PC-9 (cell line): ENCODE results near the gene MLH1. TPM values are rescaled to one million over a fixed set of nuclear protein-coding genes. Genes with fewer than 3 reads are reported as not detected.

Experiments
- BruUV-seq: library from RNA; stranded (reverse); fragments of 400-500 nt; replicated peaks from 2 replicates; lab custom pipeline; 2021; lab: Mats Ljungman, UMichigan
- CTCF ChIA-PET: fragments of 300-600 bp; sonication (Branson Sonifier 250); formaldehyde crosslinking; loops from one replicate; lab custom pipeline; 2022; ENCODE audit warnings: antibody characterized with exemption; lab: Charles Lee
- POLR2A ChIA-PET: fragments of 300-600 bp; sonication (Branson Sonifier 250); formaldehyde crosslinking; loops from one replicate; lab custom pipeline; 2022; ENCODE audit warnings: antibody characterized with exemption; ENCODE audit not compliant: unreplicated experiment; lab: Charles Lee
- DNase-seq, 2 experiments: peaks; one replicate each; pipeline versions ENCODE4 v3.0.0 to v3.0.0-alpha.2; 2015 to 2022; ENCODE audit warnings: mixed read lengths in 1 of 2
- H2AFZ ChIP-seq: fragments of 200-600 bp; sonication (generic); 2 replicates; pipeline ENCODE4 v1.8.1; 2017; ENCODE audit warnings: antibody characterized with exemption
- H3F3A ChIP-seq: fragments of 200-600 bp; sonication (generic); 2 replicates; pipeline ENCODE4 v1.8.1; 2017; ENCODE audit warnings: antibody characterized with exemption, mild to moderate bottlenecking, low read depth; ENCODE audit not compliant: insufficient read depth
- H3K27ac ChIP-seq: fragments of 200-600 bp; sonication (generic); 2 replicates; pipeline ENCODE4 v1.6.1; 2016; ENCODE audit warnings: mixed run types
- H3K27me3 ChIP-seq: fragments of 200-600 bp; sonication (generic); 2 replicates; pipeline ENCODE4 v1.6.1; 2016; ENCODE audit warnings: low read depth, mixed run types; ENCODE audit not compliant: insufficient read depth
- H3K36me3 ChIP-seq: fragments of 200-600 bp; sonication (generic); 2 replicates; pipeline ENCODE4 v1.6.1; 2016; ENCODE audit warnings: low read depth, mixed run types
- H3K4me1 ChIP-seq: fragments of 200-600 bp; sonication (generic); replicated peaks from 2 replicates; pipeline ENCODE4 v1.6.1; 2016; ENCODE audit warnings: mixed run types; ENCODE audit not compliant: insufficient read depth
- H3K4me2 ChIP-seq: fragments of 200-600 bp; sonication (generic); 2 replicates; pipeline ENCODE4 v1.6.1; 2017; ENCODE audit warnings: mixed run types
- H3K4me3 ChIP-seq: fragments of 200-600 bp; sonication (generic); 2 replicates; pipeline ENCODE4 v1.6.1; 2016; ENCODE audit warnings: mixed run types
- H3K79me2 ChIP-seq: fragments of 200-600 bp; sonication (generic); 2 replicates; pipeline ENCODE4 v1.6.1; 2017; ENCODE audit warnings: low read depth, mixed run types
- H3K9me2 ChIP-seq: fragments of 200-600 bp; sonication (generic); 2 replicates; pipeline ENCODE4 v1.8.1; 2017; ENCODE audit warnings: mild to moderate bottlenecking; ENCODE audit not compliant: insufficient read depth
- H3K9me3 ChIP-seq: fragments of 200-600 bp; sonication (generic); 2 replicates; pipeline ENCODE4 v1.8.1; 2016; ENCODE audit warnings: low read depth; ENCODE audit not compliant: insufficient read depth
- H4K20me1 ChIP-seq: fragments of 200-600 bp; sonication (generic); 2 replicates; pipeline ENCODE4 v1.8.1; 2017; ENCODE audit not compliant: insufficient read depth
- EZH2 ChIP-seq: fragments of 200-600 bp; sonication (generic); IDR thresholded peaks from 2 replicates; pipeline ENCODE4 v1.8.0; 2017; ENCODE audit warnings: antibody characterized with exemption, low read depth
- intact Hi-C: fragments of 100-400 bp; cut with micrococcal nuclease; formaldehyde crosslinking; loops from one replicate; pipeline ENCODE4 v1.10.0; 2022; ENCODE audit not compliant: unreplicated experiment
- total RNA-seq: library from RNA; stranded (reverse); gene quantifications from 2 replicates; pipeline ENCODE4 v1.2.3, GENCODE V29; 2021
- TF ChIP-seq, protein P1 (sequence below): fragments of 200-600 bp; sonication (generic); conservative IDR thresholded peaks from 2 replicates; pipeline ENCODE4 v1.6.1; 2017; ENCODE audit warnings: mixed run types, antibody characterized with exemption, mild to moderate bottlenecking, moderate library complexity

The MLH1 gene
- total RNA-seq, 1 experiment from 2014 or later = 30.9 TPM

DNA sequence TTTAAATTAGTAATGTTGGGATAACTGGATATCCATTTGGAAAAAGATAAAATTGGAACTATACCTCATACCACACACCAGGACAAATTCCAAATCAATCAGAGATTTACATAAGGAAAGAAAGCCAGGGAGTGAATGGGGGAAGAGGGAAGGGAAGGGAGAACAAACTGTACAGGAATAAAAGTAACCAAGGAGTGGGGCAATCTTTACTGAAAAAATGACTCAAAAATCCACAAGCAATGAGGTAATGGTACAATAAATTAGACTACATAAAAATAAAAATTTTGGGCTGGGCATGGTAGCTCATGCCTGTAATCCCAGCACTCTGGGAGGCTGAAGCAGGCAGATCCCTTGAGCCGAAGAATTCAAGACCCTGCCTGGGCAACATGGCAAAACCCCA is 82.6 kb downstream of the MLH1 start:
- Histone ChIP-seq H4K20me1 (no peaks in the 10 kb centered on the region), H3K9me2 (no peaks in the 10 kb centered on the region), H3K4me3 (no peak overlapping the region), H3K4me1 (no peaks in the 10 kb centered on the region), H3F3A (no peaks in the 10 kb centered on the region), H3K79me2 (no peaks in the 10 kb centered on the region), H3K4me2 (no peak overlapping the region), H3K27me3 (no peaks in the 10 kb centered on the region), H3K27ac (no peak overlapping the region), H3K9me3 (no peaks in the 10 kb centered on the region), H2AFZ (no peak overlapping the region), H3K36me3 (no peaks in the 10 kb centered on the region)
- no TSS peak for BruUV-seq
- TF ChIP-seq EZH2 = no peak
- TF ChIP-seq, protein P1, sequence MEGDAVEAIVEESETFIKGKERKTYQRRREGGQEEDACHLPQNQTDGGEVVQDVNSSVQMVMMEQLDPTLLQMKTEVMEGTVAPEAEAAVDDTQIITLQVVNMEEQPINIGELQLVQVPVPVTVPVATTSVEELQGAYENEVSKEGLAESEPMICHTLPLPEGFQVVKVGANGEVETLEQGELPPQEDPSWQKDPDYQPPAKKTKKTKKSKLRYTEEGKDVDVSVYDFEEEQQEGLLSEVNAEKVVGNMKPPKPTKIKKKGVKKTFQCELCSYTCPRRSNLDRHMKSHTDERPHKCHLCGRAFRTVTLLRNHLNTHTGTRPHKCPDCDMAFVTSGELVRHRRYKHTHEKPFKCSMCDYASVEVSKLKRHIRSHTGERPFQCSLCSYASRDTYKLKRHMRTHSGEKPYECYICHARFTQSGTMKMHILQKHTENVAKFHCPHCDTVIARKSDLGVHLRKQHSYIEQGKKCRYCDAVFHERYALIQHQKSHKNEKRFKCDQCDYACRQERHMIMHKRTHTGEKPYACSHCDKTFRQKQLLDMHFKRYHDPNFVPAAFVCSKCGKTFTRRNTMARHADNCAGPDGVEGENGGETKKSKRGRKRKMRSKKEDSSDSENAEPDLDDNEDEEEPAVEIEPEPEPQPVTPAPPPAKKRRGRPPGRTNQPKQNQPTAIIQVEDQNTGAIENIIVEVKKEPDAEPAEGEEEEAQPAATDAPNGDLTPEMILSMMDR = no peak
- DNase-seq = no peak
- POLR2A ChIA-PET = no interaction called here
- CTCF ChIA-PET = no interaction called here
- intact Hi-C loops = no loop called here

DNA sequence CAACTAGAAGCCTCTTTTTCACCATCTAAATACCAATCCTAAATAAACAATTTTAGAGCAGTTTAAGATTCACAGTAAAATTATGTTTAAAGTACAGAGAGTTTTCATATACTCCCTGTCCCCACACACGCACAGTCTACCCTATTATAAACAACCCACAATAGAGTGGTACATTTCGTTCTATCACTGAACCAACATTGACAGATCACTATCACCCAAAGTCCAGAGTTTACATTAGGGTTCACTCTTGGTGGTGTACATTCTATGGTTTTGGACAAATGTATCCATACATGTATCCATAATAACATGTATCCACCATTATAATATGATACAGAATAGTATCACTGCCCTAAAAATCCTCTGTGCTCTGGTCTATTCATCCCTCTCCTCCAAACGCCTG is 89.0 kb downstream of the MLH1 start:
- H3K9me2 ChIP-seq = no peaks in the 10 kb centered on the region
- no TSS peak for BruUV-seq
- ChIA-PET POLR2A (no interaction called here), CTCF (no interaction called here)
- H2AFZ ChIP-seq = no peak overlapping the region
- peaks cover 5% of the 10 kb centered on the region; the same call in 1 of the 2 replicates for H3K36me3 ChIP-seq
- H3K4me3 ChIP-seq = no peak overlapping the region
- DNase-seq = no peak
- no peaks in the 10 kb centered on the region for H3K4me1 ChIP-seq
- intact Hi-C loops = loop anchor here (5.0 kb wide), 1 partner anchor 130 kb away; no protein-coding TSS in a partner anchor
- no peaks in the 10 kb centered on the region for H4K20me1 ChIP-seq
- no peaks in the 10 kb centered on the region for H3K27me3 ChIP-seq
- no peak overlapping the region for H3K27ac ChIP-seq
- TF ChIP-seq, protein P1 = no peak
- TF ChIP-seq EZH2 = no peak
- H3K9me3 ChIP-seq = no peaks in the 10 kb centered on the region
- no peaks in the 10 kb centered on the region for H3K79me2 ChIP-seq
- no peak overlapping the region for H3K4me2 ChIP-seq
- H3F3A ChIP-seq = no peaks in the 10 kb centered on the region

DNA sequence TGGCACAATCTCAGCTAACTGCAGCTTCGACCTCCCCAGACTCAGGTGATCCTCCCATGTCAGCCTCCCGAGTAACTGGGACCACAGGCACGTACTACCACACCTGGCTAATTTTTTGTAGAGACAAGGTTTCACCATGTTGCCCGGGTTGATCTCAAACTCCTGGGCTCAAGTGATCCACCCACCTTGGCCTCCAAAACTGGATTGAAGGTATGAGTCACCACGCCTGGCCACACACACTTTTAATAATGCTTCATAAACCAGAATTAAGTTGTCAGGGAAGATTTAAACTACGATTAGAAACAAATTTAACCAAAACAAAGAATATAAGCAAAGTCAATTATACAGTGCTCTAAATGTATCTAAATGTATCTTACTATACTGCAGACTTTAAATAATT is 93.6 kb downstream of the MLH1 start:
- Histone ChIP-seq H3K36me3 (peaks cover 5% of the 10 kb centered on the region; the same call in 1 of the 2 replicates), H3K4me1 (no peaks in the 10 kb centered on the region), H3K9me2 (no peaks in the 10 kb centered on the region), H3K27ac (no peak overlapping the region), H3K4me2 (no peak overlapping the region), H3K27me3 (no peaks in the 10 kb centered on the region), H4K20me1 (no peaks in the 10 kb centered on the region), H3F3A (no peaks in the 10 kb centered on the region), H3K79me2 (no peaks in the 10 kb centered on the region), H3K4me3 (no peak overlapping the region), H3K9me3 (no peaks in the 10 kb centered on the region), H2AFZ (no peak overlapping the region)
- no peak for DNase-seq
- TF ChIP-seq, protein P1 = no peak
- TF ChIP-seq EZH2 = no peak
- intact Hi-C loops = no loop called here
- no TSS peak for BruUV-seq
- ChIA-PET CTCF (no interaction called here), POLR2A (no interaction called here)
